ENCODE measurements around the gene OSBPL6.
A peak's percentile ranks its signal among the peaks of the same experiment; 100 is the strongest.

The OSBPL6 gene

DNA sequence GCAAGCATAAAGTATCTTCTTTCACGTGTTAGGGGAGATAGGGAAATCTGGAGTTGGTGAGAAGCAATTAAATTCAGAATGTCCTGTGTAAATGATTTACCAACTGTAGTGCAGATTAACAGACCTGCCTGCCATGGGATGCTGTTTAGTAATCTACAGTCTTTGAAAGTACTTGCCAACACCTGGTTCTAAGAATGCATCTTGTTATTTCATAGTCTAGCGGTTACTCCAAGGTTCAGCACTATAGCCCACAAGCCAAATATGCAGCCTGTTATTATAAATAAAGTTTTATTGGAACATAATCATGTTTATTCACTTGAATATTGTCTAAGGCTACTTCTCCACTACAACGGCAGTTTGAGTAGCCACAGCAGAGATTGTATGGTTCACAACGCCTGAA is 100.8 kb downstream of the OSBPL6 start:
- TF ChIP-seq, protein P1, sequence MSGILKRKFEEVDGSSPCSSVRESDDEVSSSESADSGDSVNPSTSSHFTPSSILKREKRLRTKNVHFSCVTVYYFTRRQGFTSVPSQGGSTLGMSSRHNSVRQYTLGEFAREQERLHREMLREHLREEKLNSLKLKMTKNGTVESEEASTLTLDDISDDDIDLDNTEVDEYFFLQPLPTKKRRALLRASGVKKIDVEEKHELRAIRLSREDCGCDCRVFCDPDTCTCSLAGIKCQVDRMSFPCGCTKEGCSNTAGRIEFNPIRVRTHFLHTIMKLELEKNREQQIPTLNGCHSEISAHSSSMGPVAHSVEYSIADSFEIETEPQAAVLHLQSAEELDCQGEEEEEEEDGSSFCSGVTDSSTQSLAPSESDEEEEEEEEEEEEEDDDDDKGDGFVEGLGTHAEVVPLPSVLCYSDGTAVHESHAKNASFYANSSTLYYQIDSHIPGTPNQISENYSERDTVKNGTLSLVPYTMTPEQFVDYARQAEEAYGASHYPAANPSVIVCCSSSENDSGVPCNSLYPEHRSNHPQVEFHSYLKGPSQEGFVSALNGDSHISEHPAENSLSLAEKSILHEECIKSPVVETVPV (CRISPR knock-in tag; IDR thresholded peaks at IDR 0.05): no peak
- TF ChIP-seq POU6F1 (CRISPR knock-in tag; IDR thresholded peaks at IDR 0.05; ENCODE audit: borderline replicate concordance, low read depth) (no peak), OSR1 (CRISPR knock-in tag; IDR thresholded peaks at IDR 0.05) (no peak), BACH2 (CRISPR knock-in tag; IDR thresholded peaks at IDR 0.05; ENCODE audit: borderline replicate concordance) (no peak), RARB (CRISPR knock-in tag; IDR thresholded peaks at IDR 0.05) (no peak), ARNTL (CRISPR knock-in tag; IDR thresholded peaks at IDR 0.05; ENCODE audit: borderline replicate concordance, low read depth) (no peak)
- ATAC-seq: no peak

- no peak for TF ChIP-seq CSDC2 (CRISPR knock-in tag; IDR thresholded peaks at IDR 0.05)
- no peak for TF ChIP-seq BACH2 (CRISPR knock-in tag; IDR thresholded peaks at IDR 0.05; ENCODE audit: borderline replicate concordance)
- TF ChIP-seq POU6F1 (CRISPR knock-in tag; IDR thresholded peaks at IDR 0.05; ENCODE audit: borderline replicate concordance, low read depth): no peak
- TF ChIP-seq ZNF565 (CRISPR knock-in tag; conservative IDR thresholded peaks at IDR 0.05; ENCODE audit: low read depth): no peak
- ATAC-seq: no peak
Measured at GRCh38 chr2:178295906-178296305, 101.6 kb downstream of the OSBPL6 start.

GRCh38 chr2:178296394-178297090 is 102.2 kb downstream of the OSBPL6 start:
- no peak for ATAC-seq
- no peak for TF ChIP-seq ISL1 (CRISPR knock-in tag; IDR thresholded peaks at IDR 0.05)
- TF ChIP-seq GLIS3 (CRISPR knock-in tag; IDR thresholded peaks at IDR 0.05): no peak
- TF ChIP-seq ZNF70 (CRISPR knock-in tag; IDR thresholded peaks at IDR 0.05): no peak
- TF ChIP-seq PATZ1 (CRISPR knock-in tag; IDR thresholded peaks at IDR 0.05; ENCODE audit: borderline replicate concordance): no peak

GRCh38 chr2:178297091-178297411 is 102.7 kb downstream of the OSBPL6 start:
- no peak for TF ChIP-seq ZNF565 (CRISPR knock-in tag; conservative IDR thresholded peaks at IDR 0.05; ENCODE audit: low read depth)
- TF ChIP-seq ARNTL (CRISPR knock-in tag; IDR thresholded peaks at IDR 0.05; ENCODE audit: borderline replicate concordance, low read depth): no peak
- TF ChIP-seq ESRRG (CRISPR knock-in tag; IDR thresholded peaks at IDR 0.05): no peak
- TF ChIP-seq POU6F1 (CRISPR knock-in tag; IDR thresholded peaks at IDR 0.05; ENCODE audit: borderline replicate concordance, low read depth): no peak
- TF ChIP-seq, protein P1 (CRISPR knock-in tag; IDR thresholded peaks at IDR 0.05): no peak
- no peak for ATAC-seq

DNA sequence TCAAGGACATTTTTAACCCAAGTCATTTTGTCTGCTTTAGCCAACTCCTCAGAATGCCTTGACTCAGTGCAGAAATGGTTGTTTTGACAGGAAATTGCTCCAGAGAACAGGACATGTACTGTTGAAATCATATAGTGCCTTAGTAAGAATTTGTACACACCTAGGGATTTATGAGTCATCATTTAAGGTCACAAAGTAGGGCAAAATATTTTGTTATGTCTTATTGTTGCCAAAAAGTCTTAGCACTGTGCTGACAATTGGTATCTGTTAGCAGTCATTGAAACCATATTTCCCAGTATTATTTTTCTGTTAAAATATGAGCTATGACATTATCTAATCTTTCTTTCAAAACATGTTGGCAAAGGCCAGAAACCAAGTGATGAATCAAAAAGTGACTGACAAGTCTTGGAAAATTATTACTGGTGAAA is 104.5 kb downstream of the OSBPL6 start:
- ATAC-seq: peak; percentile 65
- no peak for TF ChIP-seq ZC3H10 (CRISPR knock-in tag; IDR thresholded peaks at IDR 0.05)
- no peak for TF ChIP-seq GLIS3 (CRISPR knock-in tag; IDR thresholded peaks at IDR 0.05)
- TF ChIP-seq, protein P2, sequence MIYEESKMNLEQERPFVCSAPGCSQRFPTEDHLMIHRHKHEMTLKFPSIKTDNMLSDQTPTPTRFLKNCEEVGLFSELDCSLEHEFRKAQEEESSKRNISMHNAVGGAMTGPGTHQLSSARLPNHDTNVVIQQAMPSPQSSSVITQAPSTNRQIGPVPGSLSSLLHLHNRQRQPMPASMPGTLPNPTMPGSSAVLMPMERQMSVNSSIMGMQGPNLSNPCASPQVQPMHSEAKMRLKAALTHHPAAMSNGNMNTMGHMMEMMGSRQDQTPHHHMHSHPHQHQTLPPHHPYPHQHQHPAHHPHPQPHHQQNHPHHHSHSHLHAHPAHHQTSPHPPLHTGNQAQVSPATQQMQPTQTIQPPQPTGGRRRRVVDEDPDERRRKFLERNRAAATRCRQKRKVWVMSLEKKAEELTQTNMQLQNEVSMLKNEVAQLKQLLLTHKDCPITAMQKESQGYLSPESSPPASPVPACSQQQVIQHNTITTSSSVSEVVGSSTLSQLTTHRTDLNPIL (CRISPR knock-in tag; IDR thresholded peaks at IDR 0.05; ENCODE audit: low read depth): no peak
- TF ChIP-seq ISL1 (CRISPR knock-in tag; IDR thresholded peaks at IDR 0.05): peak; percentile 70
- no peak for TF ChIP-seq ZFP3 (CRISPR knock-in tag; IDR thresholded peaks at IDR 0.05)
- 0 out of 2 replicates have a peak, but pooled peaks have one; percentile 11 for TF ChIP-seq TOX (CRISPR knock-in tag; IDR thresholded peaks at IDR 0.05; ENCODE audit: borderline replicate concordance)
- TF ChIP-seq, protein P3, sequence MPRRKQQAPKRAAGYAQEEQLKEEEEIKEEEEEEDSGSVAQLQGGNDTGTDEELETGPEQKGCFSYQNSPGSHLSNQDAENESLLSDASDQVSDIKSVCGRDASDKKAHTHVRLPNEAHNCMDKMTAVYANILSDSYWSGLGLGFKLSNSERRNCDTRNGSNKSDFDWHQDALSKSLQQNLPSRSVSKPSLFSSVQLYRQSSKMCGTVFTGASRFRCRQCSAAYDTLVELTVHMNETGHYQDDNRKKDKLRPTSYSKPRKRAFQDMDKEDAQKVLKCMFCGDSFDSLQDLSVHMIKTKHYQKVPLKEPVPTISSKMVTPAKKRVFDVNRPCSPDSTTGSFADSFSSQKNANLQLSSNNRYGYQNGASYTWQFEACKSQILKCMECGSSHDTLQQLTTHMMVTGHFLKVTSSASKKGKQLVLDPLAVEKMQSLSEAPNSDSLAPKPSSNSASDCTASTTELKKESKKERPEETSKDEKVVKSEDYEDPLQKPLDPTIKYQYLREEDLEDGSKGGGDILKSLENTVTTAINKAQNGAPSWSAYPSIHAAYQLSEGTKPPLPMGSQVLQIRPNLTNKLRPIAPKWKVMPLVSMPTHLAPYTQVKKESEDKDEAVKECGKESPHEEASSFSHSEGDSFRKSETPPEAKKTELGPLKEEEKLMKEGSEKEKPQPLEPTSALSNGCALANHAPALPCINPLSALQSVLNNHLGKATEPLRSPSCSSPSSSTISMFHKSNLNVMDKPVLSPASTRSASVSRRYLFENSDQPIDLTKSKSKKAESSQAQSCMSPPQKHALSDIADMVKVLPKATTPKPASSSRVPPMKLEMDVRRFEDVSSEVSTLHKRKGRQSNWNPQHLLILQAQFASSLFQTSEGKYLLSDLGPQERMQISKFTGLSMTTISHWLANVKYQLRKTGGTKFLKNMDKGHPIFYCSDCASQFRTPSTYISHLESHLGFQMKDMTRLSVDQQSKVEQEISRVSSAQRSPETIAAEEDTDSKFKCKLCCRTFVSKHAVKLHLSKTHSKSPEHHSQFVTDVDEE (CRISPR knock-in tag; IDR thresholded peaks at IDR 0.05): no peak
- TF ChIP-seq ZFP30 (CRISPR knock-in tag; IDR thresholded peaks at IDR 0.05): no peak
